Right ventricle myocardium superior (tissue), 1 donor: Measurements from ENCODE around the gene TTC23. TPM values are rescaled to one million over a fixed set of nuclear protein-coding genes. Genes with fewer than 3 reads are reported as not detected.
A peak's percentile ranks its signal among the peaks of the same experiment; 100 is the strongest.

Experiments
- ATAC-seq: fragments of 200-7000 bp; cut with Tn5 transposase; one replicate; pipeline ENCODE4 v1.9.1; 2020; ENCODE audit warnings: mild to moderate bottlenecking; ENCODE audit not compliant: poor library complexity
- DNase-seq: peaks from one replicate; pipeline ENCODE4 v3.0.0-alpha.2; 2020
- intact Hi-C: fragments of 100-400 bp; cut with DNase I; formaldehyde crosslinking; loops from one replicate; pipeline ENCODE4 v1.11.2; 2022
- total RNA-seq: library from RNA; stranded (reverse); fragmentation: NEBNext Ultra II Directional; extraction: Animal tissue kit (Norgen Biotek cat#: 25700); gene quantifications from one replicate; pipeline ENCODE4 v1.2.1, GENCODE V29; 2021
- donor health status: DM: no; HTN: yes; CAD: no; lungs with severe emphysema.

TTC23 gene
- total RNA-seq, 1 donor from 2014 or later: 8.7 TPM

GRCh38 chr15:99170476-99171065 is 78.8 kb downstream of the TTC23 start:
- intact Hi-C loops: no loop called here
- ATAC-seq: peak; percentile 54
- DNase-seq: no peak

GRCh38 chr15:99169769-99170311 is 79.5 kb downstream of the TTC23 start:
- ATAC-seq: peak; percentile 63
- intact Hi-C loops: no loop called here
- DNase-seq: peak; percentile 58

- DNase-seq (no peak), ATAC-seq (peak; percentile 12)
- intact Hi-C loops: no loop called here
These were observed 80.5 kb downstream of the TTC23 start for GRCh38 chr15:99168601-99169580.

GRCh38 chr15:99167640-99168039 is 81.7 kb downstream of the TTC23 start:
- ATAC-seq: no peak
- intact Hi-C loops: no loop called here

GRCh38 chr15:99167201-99167600 is 82.2 kb downstream of the TTC23 start:
- intact Hi-C loops: no loop called here
- DNase-seq (no peak), ATAC-seq (no peak)

More at GRCh38 chr15:99167640-99168039, 81.7 kb downstream of the TTC23 start:
- DNase-seq: no peak

GRCh38 chr15:99165956-99166689 is 83.3 kb downstream of the TTC23 start:
- intact Hi-C loops: no loop called here
- DNase-seq (no peak), ATAC-seq (no peak)

- DNase-seq: no peak
- ATAC-seq: no peak
- intact Hi-C loops: no loop called here
These were observed 84.2 kb downstream of the TTC23 start for GRCh38 chr15:99165020-99165790.

GRCh38 chr15:99164119-99164518 is 85.3 kb downstream of the TTC23 start:
- no peak for DNase-seq
- intact Hi-C loops: no loop called here
- no peak for ATAC-seq

- DNase-seq: no peak
- intact Hi-C loops: no loop called here
- ATAC-seq: no peak
These were observed 85.9 kb downstream of the TTC23 start for GRCh38 chr15:99163271-99164062.

GRCh38 chr15:99158626-99159412 is 90.6 kb downstream of the TTC23 start:
- DNase-seq (no peak), ATAC-seq (no peak)
- intact Hi-C loops: no loop called here

GRCh38 chr15:99157456-99157855 is 91.9 kb downstream of the TTC23 start:
- intact Hi-C loops: no loop called here
- no peak for DNase-seq
- ATAC-seq: no peak

- intact Hi-C loops: no loop called here
- no peak for ATAC-seq
- no peak for DNase-seq
These were observed 93.4 kb downstream of the TTC23 start for GRCh38 chr15:99155961-99156443.

- no peak for DNase-seq
- no peak for ATAC-seq
- intact Hi-C loops: no loop called here
These were observed 95.1 kb downstream of the TTC23 start for GRCh38 chr15:99154271-99154670.

GRCh38 chr15:99153026-99153535 is 96.3 kb downstream of the TTC23 start:
- intact Hi-C loops: no loop called here
- DNase-seq (no peak), ATAC-seq (no peak)

GRCh38 chr15:99151156-99151555 is 98.2 kb downstream of the TTC23 start:
- no peak for DNase-seq
- intact Hi-C loops: no loop called here
- no peak for ATAC-seq

- intact Hi-C loops: no loop called here
- DNase-seq (no peak), ATAC-seq (peak; percentile 40)
These were observed 100.0 kb downstream of the TTC23 start for GRCh38 chr15:99149366-99149765.
